ENCODE measurements around the gene PTGES2.
"Not testable (repeated sequence)": the region's sequence is repeated elsewhere in the genome, so short reads cannot be mapped to it uniquely, and the experiment has no call there.

The PTGES2 gene

GRCh38 chr9:128143525-128144238 lies 16.2 kb upstream of the PTGES2 start:
- DNase-seq (ENCODE audit: extremely low read depth, low read depth) = no peak
- TF ChIP-seq, protein P1, sequence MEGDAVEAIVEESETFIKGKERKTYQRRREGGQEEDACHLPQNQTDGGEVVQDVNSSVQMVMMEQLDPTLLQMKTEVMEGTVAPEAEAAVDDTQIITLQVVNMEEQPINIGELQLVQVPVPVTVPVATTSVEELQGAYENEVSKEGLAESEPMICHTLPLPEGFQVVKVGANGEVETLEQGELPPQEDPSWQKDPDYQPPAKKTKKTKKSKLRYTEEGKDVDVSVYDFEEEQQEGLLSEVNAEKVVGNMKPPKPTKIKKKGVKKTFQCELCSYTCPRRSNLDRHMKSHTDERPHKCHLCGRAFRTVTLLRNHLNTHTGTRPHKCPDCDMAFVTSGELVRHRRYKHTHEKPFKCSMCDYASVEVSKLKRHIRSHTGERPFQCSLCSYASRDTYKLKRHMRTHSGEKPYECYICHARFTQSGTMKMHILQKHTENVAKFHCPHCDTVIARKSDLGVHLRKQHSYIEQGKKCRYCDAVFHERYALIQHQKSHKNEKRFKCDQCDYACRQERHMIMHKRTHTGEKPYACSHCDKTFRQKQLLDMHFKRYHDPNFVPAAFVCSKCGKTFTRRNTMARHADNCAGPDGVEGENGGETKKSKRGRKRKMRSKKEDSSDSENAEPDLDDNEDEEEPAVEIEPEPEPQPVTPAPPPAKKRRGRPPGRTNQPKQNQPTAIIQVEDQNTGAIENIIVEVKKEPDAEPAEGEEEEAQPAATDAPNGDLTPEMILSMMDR (IDR thresholded peaks at IDR 0.05; ENCODE audit: low read depth, low read length) = no peak

- TF ChIP-seq, protein P1 (IDR thresholded peaks at IDR 0.05; ENCODE audit: low read depth, low read length) = no peak
- DNase-seq (ENCODE audit: extremely low read depth, low read depth) = no peak
Observed at GRCh38 chr9:128142596-128142995, 15.1 kb upstream of the PTGES2 start.

DNA sequence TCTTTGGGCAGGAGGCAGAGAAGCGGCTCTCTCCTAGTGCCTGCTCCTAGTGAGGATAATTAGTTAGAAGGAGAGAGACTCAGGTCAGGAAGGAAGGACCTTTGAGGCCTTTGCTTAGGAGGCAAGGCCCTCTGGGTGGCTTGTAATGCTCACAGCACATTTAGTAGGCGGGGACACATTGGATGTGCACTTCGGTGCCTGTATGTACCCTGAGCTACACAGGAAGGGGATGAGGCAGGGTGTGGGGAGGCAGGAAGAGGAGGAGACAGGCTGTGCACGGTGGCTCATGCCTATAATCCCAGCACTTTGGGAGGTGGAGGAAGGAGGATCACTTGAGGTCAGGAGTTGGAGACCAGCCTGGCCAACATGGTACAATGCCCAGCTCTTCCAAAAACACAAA lies 14.5 kb upstream of the PTGES2 start:
- TF ChIP-seq, protein P1 (IDR thresholded peaks at IDR 0.05; ENCODE audit: low read depth, low read length) = no peak
- no peak for DNase-seq (ENCODE audit: extremely low read depth, low read depth)

DNA sequence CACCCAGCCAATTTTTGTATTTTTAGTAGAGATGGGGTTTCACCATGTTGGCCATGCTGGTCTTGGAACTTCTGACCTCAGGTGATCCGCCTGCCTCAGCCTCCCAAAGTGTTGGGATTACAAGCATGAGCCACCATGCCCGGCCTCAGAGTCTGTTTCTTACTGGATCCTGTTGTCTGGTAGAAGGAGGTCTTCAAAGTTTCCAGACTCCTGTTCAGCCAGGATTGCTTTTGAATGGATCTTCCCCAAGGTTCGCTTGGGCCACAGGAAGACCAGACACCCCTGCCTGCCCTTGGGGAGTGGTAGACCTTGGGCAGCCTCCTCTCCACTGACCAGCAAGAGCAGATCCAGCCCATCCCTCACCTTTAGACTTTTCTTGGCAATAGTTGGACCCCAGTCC lies 14.1 kb upstream of the PTGES2 start:
- TF ChIP-seq, protein P1 (IDR thresholded peaks at IDR 0.05; ENCODE audit: low read depth, low read length) = no peak

DNA sequence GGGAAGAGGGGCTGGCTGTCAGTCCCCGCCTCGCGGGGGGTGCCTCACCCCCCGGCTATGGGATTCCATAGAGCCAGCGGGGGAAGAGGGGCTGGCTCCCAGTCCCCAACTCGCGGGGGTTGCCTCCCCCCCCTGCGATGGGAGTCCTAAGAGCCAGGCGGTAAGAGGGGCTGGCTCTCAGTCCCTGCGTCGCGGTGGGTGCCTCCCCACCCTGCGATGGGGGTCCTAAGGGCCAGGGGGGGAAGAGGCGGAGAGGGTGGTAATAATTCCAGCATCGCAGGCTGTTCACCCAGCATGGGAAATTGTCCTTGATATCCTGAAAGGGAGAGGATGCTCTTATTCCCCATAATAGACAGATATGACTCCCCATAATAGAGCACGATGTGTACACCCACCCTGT lies 12.1 kb upstream of the PTGES2 start:
- DNase-seq (ENCODE audit: extremely low read depth, low read depth) = no peak
- TF ChIP-seq, protein P1 (IDR thresholded peaks at IDR 0.05; ENCODE audit: low read depth, low read length) = no peak

More for the DNA sequence above, 14.1 kb upstream of the PTGES2 start:
- no peak for DNase-seq (ENCODE audit: extremely low read depth, low read depth)

GRCh38 chr9:128138001-128138400 lies 10.5 kb upstream of the PTGES2 start:
- TF ChIP-seq, protein P1 (IDR thresholded peaks at IDR 0.05; ENCODE audit: low read depth, low read length) = no peak

DNA sequence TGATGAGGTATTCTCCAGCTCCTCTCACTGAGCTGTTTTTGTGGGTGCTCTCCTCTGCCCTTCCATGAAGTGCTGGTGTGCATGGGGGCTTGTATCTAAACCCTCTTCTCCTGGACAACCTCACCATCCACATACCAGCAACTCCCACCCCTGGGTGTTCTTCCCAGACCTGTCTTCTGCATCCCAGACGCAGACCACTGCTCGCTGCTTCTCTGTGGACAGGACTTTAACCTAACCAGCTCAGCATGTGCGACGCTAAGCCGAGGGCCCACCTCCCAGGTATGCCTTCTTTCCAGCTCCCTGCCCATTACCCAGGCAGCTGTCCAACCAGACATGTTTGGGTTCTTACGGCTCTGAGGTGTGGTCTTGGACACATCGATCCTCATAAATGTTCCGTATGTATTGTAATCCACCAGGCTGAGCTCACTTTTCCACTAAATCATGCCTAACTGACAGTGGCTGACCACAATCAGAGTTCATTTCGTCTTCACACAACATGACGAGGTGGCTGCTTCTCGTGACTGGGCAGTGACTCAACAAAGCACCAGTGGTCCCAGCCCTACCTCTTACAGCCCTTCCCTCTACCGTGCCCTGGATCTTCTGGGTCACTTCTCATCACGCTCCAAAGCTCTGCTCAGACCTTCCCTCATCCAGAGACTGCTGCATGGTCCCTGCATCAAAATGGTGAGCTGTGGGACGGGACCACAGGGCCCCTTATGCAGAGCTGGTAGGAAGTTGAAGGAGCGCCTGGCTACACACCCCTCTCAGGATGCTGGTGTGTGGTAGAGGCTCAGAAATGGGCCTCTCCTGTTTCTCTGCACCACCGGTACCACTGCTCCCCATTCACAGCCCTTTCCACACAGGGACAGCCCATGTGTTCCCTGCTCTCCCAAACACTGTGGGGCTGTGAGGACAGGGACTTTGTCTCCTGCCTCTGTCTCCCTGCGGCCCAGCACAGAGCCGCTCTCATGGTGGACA lies 9.6 kb upstream of the PTGES2 start:
- TF ChIP-seq, protein P1 (IDR thresholded peaks at IDR 0.05; ENCODE audit: low read depth, low read length) = no peak
- DNase-seq (ENCODE audit: extremely low read depth, low read depth) = no peak

More at GRCh38 chr9:128138001-128138400, 10.5 kb upstream of the PTGES2 start:
- DNase-seq (ENCODE audit: extremely low read depth, low read depth) = no peak

DNA sequence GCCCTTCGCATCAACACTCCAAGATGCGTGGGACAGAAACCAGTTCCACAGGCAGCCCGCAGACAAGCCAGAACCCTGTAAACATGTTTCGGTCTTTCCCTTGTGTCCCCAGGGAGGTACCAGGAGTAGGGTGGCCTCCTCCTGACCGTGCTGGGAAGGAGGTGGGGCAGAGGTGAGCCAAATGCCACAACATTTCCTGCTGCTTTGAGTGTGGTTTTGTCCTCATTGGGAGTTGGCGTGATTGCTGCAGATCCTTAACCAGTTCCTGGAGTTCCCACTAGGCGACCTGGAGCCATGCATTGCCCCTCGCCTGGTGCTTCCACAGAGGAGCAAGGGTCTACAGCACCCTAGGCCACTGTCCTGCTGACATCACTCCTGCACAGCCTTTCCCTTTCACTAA lies 8.0 kb upstream of the PTGES2 start:
- not testable (repeated sequence) for DNase-seq (ENCODE audit: extremely low read depth, low read depth)

GRCh38 chr9:128132139-128132538 lies 4.6 kb upstream of the PTGES2 start:
- DNase-seq (ENCODE audit: extremely low read depth, low read depth) = not testable (repeated sequence)

- DNase-seq (ENCODE audit: extremely low read depth, low read depth) = not testable (repeated sequence)
Observed at GRCh38 chr9:128131346-128131745, 3.8 kb upstream of the PTGES2 start.

DNA sequence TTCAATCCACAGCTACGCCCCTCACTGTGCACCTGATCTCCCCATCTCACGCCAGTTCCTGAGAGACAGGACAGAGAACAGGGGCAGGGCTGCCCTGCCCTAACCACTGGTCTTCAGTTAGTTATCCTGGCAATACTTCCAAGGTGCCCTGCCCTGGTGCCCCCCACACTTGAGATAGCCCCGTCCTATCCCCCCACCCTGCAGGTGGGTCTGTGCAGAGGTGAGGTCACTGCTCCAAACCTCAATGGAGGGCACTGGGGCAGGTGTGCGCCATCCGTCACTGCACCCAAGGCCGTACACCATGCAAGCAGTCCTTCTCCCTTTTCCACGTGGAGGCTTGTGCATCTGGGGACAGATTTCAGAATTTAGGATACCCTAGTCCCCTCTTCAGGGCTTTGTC lies 3.1 kb upstream of the PTGES2 start:
- not testable (repeated sequence) for DNase-seq (ENCODE audit: extremely low read depth, low read depth)

Measured in AG09319 (cell line).